Measurements from ENCODE around the gene CDH19.

The CDH19 gene

DNA sequence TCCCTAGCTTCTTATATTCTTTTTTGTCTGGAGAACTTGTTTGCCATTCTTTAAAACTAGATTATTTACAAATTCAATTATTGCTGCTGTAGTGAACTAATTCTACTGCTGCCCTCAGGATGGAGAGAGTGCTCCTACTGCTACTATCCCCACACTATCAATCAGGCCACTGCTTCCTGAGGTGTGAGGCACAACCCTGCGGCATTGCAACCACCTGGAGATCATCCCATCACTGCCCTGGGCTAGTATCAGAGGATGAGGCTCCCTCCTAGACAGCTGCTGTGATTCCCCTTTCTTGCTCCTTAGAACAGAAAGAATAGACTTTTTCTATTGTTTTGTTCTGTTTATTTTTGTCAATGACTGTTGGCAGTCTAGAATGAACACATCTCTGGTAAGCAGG is 146.6 kb downstream of the CDH19 start:
- peak; percentile 13 for DNase-seq (ENCODE audit: low read depth, low spot score)

Data from ELF-1 (cell line).